SK-N-SH treated with all-trans-retinoic acid at 6 μM for 48 hours (cell line): Measurements from ENCODE around the gene CCDC190.

ENCODE experiments used
- ATAC-seq: fragments of 200-7000 bp; cut with Tn5 transposase; 3 replicates; pipeline ENCODE4 v1.9.1; 2020; ENCODE audit warnings: mild to moderate bottlenecking, moderate library complexity
- ARNTL ChIP-seq: fragments of 450-650 bp; formaldehyde crosslinking; IDR thresholded peaks from 2 replicates; pipeline ENCODE4 v1.5.0; 2020; ENCODE audit warnings: low read depth, mild to moderate bottlenecking, moderate library complexity, borderline replicate concordance
- BACH2 ChIP-seq: fragments of 250-450 bp; sonication (Bioruptor Pico); IDR thresholded peaks from 2 replicates; pipeline ENCODE4 v1.9.0; 2021; ENCODE audit warnings: mild to moderate bottlenecking, borderline replicate concordance
- CSDC2 ChIP-seq: fragments of 250-450 bp; sonication (Bioruptor Pico); IDR thresholded peaks from 2 replicates; pipeline ENCODE4 v1.5.0; 2020; ENCODE audit warnings: mild to moderate bottlenecking, moderate library complexity
- ESRRG ChIP-seq: fragments of 250-450 bp; sonication (Bioruptor Pico); IDR thresholded peaks from 2 replicates; pipeline ENCODE4 v1.6.1; 2021; ENCODE audit warnings: mild to moderate bottlenecking
- ISL1 ChIP-seq: fragments of 250-450 bp; sonication (Bioruptor Pico); IDR thresholded peaks from 2 replicates; pipeline ENCODE4 v2.1.2; 2022; ENCODE audit warnings: mild to moderate bottlenecking, moderate library complexity
- OSR1 ChIP-seq: fragments of 250-450 bp; sonication (Bioruptor Pico); IDR thresholded peaks from 2 replicates; pipeline ENCODE4 v1.8.0; 2022; ENCODE audit warnings: moderate library complexity, mild to moderate bottlenecking, inconsistent platforms
- POU6F1 ChIP-seq: fragments of 250-450 bp; sonication (Bioruptor Pico); IDR thresholded peaks from 2 replicates; pipeline ENCODE4 v1.8.0; 2021; ENCODE audit warnings: low read depth, mild to moderate bottlenecking, moderate library complexity, borderline replicate concordance
- RARB ChIP-seq: fragments of 250-450 bp; sonication (Bioruptor Pico); IDR thresholded peaks from 2 replicates; pipeline ENCODE4 v1.8.0; 2021; ENCODE audit warnings: mild to moderate bottlenecking, moderate library complexity
- TOX ChIP-seq: fragments of 250-450 bp; sonication (Bioruptor Pico); IDR thresholded peaks from 2 replicates; pipeline ENCODE4 v1.8.0; 2021; ENCODE audit warnings: mild to moderate bottlenecking, moderate library complexity, borderline replicate concordance
- ZC3H10 ChIP-seq: fragments of 250-450 bp; sonication (Bioruptor Pico); IDR thresholded peaks from 2 replicates; pipeline ENCODE4 v1.5.1; 2021; ENCODE audit warnings: mild to moderate bottlenecking, moderate library complexity
- ZFP3 ChIP-seq: fragments of 250-450 bp; sonication (Bioruptor Pico); IDR thresholded peaks from 2 replicates; pipeline ENCODE4 v1.5.0; 2020; ENCODE audit warnings: mild to moderate bottlenecking, moderate library complexity
- ZFP30 ChIP-seq: fragments of 450-650 bp; formaldehyde crosslinking; IDR thresholded peaks from 2 replicates; pipeline ENCODE4 v1.5.0; 2022; ENCODE audit warnings: mild to moderate bottlenecking, moderate library complexity
- ZNF8 ChIP-seq: fragments of 450-650 bp; formaldehyde crosslinking; IDR thresholded peaks from 2 replicates; pipeline ENCODE4 v1.5.0; 2020; ENCODE audit warnings: mild to moderate bottlenecking, moderate library complexity
- TF ChIP-seq, protein P1 (sequence below): fragments of 250-450 bp; sonication (Bioruptor Pico); IDR thresholded peaks from 2 replicates; pipeline ENCODE4 v1.8.0; 2020; ENCODE audit warnings: mild to moderate bottlenecking, moderate library complexity, borderline replicate concordance
- TF ChIP-seq, protein P2 (sequence below): fragments of 250-450 bp; sonication (Bioruptor Pico); IDR thresholded peaks from 2 replicates; pipeline ENCODE4 v1.5.1; 2021; ENCODE audit warnings: mild to moderate bottlenecking, moderate library complexity

Gene CCDC190

GRCh38 chr1:162855461-162856150, 5.4 kb downstream of the CCDC190 start:
- TF ChIP-seq OSR1 (CRISPR knock-in tag) (no peak), ZC3H10 (CRISPR knock-in tag) (no peak), ISL1 (CRISPR knock-in tag) (no peak), ZFP30 (no peak)
- TF ChIP-seq, protein P1, sequence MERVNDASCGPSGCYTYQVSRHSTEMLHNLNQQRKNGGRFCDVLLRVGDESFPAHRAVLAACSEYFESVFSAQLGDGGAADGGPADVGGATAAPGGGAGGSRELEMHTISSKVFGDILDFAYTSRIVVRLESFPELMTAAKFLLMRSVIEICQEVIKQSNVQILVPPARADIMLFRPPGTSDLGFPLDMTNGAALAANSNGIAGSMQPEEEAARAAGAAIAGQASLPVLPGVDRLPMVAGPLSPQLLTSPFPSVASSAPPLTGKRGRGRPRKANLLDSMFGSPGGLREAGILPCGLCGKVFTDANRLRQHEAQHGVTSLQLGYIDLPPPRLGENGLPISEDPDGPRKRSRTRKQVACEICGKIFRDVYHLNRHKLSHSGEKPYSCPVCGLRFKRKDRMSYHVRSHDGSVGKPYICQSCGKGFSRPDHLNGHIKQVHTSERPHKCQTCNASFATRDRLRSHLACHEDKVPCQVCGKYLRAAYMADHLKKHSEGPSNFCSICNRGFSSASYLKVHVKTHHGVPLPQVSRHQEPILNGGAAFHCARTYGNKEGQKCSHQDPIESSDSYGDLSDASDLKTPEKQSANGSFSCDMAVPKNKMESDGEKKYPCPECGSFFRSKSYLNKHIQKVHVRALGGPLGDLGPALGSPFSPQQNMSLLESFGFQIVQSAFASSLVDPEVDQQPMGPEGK, result no peak
- TF ChIP-seq, all 23 proteins: peak for 0
- 0 out of 3 replicates have a peak, but pooled peaks have one; percentile 7 for ATAC-seq

GRCh38 chr1:162854245-162854882, 6.6 kb downstream of the CCDC190 start:
- ATAC-seq, result peak; percentile 93
- TF ChIP-seq ESRRG (CRISPR knock-in tag), result no peak
- TF ChIP-seq ARNTL (CRISPR knock-in tag), result no peak
- TF ChIP-seq TOX (CRISPR knock-in tag), result no peak
- TF ChIP-seq, protein P1, result no peak
- TF ChIP-seq ZNF8 (CRISPR knock-in tag), result no peak
- TF ChIP-seq BACH2 (CRISPR knock-in tag), result no peak
- TF ChIP-seq, protein P2, sequence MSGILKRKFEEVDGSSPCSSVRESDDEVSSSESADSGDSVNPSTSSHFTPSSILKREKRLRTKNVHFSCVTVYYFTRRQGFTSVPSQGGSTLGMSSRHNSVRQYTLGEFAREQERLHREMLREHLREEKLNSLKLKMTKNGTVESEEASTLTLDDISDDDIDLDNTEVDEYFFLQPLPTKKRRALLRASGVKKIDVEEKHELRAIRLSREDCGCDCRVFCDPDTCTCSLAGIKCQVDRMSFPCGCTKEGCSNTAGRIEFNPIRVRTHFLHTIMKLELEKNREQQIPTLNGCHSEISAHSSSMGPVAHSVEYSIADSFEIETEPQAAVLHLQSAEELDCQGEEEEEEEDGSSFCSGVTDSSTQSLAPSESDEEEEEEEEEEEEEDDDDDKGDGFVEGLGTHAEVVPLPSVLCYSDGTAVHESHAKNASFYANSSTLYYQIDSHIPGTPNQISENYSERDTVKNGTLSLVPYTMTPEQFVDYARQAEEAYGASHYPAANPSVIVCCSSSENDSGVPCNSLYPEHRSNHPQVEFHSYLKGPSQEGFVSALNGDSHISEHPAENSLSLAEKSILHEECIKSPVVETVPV (CRISPR knock-in tag), result no peak
- no peak for TF ChIP-seq ZFP3 (CRISPR knock-in tag)
- no peak for TF ChIP-seq POU6F1 (CRISPR knock-in tag)
- TF ChIP-seq CSDC2 (CRISPR knock-in tag), result no peak
- TF ChIP-seq OSR1 (CRISPR knock-in tag), result no peak

DNA sequence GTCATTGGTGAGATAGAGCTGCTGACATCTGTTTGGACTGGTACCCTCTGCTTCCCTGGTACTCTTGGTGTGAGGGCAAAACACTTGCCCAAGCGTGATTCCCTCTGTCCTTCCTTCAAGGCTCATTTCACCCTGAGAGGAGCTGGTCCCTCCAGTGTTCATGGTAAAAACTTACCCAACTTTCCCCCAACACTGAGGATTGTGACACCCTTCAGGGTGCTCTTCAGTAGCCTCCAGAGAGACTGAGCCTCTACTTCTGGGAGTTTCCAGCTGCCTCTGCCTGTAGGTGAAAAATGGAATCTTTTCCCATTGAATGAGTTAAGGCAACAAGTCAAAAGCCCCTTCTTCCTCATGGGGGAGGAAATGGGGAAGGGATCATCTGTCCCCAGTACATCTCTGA, 9.6 kb downstream of the CCDC190 start:
- ATAC-seq, result no peak

More for the DNA sequence above, 9.6 kb downstream of the CCDC190 start:
- no peak for TF ChIP-seq ARNTL (CRISPR knock-in tag)
- no peak for TF ChIP-seq ZFP3 (CRISPR knock-in tag)
- no peak for TF ChIP-seq POU6F1 (CRISPR knock-in tag)
- no peak for TF ChIP-seq RARB
- TF ChIP-seq, protein P1, result no peak
- no peak for TF ChIP-seq ZNF8 (CRISPR knock-in tag)
- no peak for TF ChIP-seq ZC3H10 (CRISPR knock-in tag)
- TF ChIP-seq TOX (CRISPR knock-in tag), result no peak
- TF ChIP-seq, all 23 proteins: peak for 0
